UCSD-AML1 (cell line): ENCODE measurements around the gene MAPK10.

ENCODE experiments used
- DNase-seq: peaks from one replicate; lab custom pipeline; 2025; ENCODE audit not compliant: unreplicated experiment; lab: John Stamatoyannopoulos, UW

Gene MAPK10

DNA sequence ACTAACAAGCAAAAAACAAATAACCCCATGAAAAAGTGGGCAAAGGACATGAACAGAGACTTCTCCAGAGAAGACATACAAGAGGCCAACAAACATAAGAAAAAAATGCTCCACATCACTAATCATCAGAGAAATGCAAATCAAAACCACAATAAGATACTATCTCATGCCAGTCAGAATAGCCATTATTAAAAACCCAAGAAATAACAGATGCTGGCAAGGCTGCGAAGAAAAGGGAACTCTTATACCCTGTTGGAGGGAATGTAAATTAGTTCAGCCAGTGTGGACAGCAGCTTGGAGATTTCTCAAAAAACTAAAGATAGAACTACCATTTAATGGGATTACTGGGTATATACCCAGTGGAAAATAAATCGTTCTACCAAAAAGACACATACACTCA, 79.6 kb downstream of the MAPK10 start:
- no peak for DNase-seq

GRCh38 chr4:86279293-86279960, 80.4 kb downstream of the MAPK10 start:
- no peak for DNase-seq

DNA sequence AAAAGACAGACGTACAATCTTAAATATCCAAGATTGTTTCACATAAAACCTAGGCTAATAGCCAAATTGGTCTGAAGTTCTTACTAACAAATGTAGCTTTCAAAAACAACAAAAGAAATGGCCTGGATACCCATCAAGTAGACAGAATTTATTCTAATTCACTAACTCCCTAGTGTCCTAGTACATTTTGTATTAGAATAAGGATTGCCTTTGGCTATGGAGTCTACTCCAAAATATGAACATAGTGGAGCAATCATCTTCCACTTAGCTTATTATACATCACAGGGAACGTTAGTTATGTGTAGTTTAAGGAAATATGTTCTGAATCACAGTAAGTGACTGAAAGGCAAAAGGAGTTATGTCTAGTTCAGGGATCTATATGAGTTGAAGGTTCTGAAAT, 81.7 kb downstream of the MAPK10 start:
- DNase-seq, result no peak

- no peak for DNase-seq
Measured at GRCh38 chr4:86274642-86275041, 85.2 kb downstream of the MAPK10 start.

DNA sequence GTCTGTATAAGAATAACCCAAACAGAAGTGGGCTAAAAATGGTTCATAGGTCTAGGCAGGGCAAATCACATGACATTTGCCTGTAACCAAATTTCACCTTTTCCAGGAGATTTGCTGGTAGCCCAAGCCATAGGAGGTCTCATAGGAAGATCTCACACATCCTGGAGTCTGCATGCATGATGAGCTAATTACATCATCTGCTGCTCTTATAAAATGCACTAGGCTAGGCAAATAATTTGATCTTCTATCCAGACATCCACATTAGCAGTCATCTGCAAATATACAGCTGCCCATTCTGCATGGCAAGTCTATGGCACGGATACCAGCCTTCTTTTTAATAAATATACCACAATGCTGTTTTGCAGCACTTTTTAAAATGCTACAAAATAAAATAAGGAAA, 87.2 kb downstream of the MAPK10 start:
- DNase-seq, result no peak

DNA sequence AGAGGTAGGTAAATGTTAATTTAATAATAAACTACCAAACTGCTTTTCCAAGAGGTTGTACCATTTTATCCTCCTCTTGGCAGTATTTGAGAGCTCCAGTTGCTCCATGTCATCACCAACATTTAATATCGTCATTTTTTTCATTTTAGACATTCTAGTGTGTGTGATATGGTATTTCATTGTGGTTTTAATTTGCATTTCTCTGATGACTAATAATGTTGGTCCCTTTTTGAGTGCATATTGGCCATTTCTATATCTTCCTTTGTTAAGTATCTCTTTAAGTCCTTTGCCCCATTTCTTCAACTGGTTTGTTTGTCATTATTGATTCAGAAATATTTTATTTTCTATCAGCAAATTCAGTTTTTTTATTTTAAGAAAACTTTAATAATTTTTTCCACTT, 88.8 kb downstream of the MAPK10 start:
- DNase-seq, result no peak

- no peak for DNase-seq
Measured at GRCh38 chr4:86269354-86269753, 90.5 kb downstream of the MAPK10 start.

- no peak for DNase-seq
Measured at GRCh38 chr4:86264241-86264640, 95.6 kb downstream of the MAPK10 start.

- DNase-seq, result no peak
Measured at GRCh38 chr4:86261636-86262035, 98.2 kb downstream of the MAPK10 start.

GRCh38 chr4:86256086-86256485, 103.8 kb downstream of the MAPK10 start:
- DNase-seq, result no peak

GRCh38 chr4:86250619-86251018, 109.2 kb downstream of the MAPK10 start:
- no peak for DNase-seq

DNA sequence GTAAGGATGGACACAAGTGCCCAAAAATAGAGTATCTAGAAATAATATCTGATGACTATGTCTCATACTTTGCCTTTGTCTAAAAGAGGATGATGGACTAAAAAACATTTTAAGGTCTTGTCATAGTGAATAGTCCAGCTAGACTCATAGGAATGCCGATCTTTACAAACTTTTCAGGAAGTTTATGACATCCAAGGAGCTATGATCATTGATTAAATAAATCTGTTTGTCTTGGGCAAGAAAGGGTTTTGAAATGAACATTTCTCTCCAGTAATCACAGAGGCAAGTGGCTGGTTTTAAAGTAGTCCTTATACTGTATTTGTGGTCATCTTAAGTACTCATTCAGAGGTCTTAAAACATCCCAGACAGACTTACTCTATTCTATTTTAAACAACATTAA, 109.8 kb downstream of the MAPK10 start:
- no peak for DNase-seq

GRCh38 chr4:86249074-86249473, 110.8 kb downstream of the MAPK10 start:
- DNase-seq, result no peak

DNA sequence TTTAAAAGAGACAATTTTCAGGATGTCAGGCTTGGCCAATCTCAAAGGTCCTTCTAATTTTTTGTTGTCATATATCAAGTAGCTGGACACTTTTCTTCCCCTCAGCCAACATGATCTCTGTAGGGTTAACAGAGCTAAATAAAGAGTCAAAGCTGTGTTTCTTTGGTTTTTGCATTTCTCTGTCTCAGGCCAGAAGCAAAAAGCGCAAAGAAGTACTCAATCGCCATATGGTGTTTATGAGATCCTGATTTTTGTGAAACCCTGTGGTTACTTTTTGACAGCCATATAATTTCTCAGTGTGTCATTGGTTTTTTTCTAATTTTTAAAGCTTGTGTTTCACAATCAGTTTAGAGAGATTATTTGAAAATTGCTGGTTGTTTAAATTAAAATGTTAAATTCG, 111.9 kb downstream of the MAPK10 start:
- DNase-seq, result no peak

DNA sequence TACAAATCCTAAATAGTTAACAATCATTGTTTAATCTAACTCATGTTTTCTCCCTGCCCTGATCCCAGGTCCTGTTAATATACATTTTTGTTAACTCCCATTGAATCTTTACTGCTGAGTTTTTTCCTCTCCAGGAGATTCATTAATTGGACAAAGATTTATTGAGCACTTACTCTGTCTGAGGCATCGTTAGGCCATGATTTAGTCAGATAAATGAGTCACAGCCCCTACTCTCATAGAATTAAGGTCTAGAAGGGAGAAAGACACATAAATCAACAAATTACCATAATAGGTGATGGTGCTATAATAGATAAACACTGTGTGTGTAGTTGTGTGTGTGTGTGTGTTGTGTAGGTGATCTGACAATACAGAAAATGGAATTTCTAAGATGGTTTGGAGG, 112.5 kb downstream of the MAPK10 start:
- DNase-seq, result no peak

GRCh38 chr4:86243750-86244149, 116.1 kb downstream of the MAPK10 start:
- DNase-seq, result no peak

DNA sequence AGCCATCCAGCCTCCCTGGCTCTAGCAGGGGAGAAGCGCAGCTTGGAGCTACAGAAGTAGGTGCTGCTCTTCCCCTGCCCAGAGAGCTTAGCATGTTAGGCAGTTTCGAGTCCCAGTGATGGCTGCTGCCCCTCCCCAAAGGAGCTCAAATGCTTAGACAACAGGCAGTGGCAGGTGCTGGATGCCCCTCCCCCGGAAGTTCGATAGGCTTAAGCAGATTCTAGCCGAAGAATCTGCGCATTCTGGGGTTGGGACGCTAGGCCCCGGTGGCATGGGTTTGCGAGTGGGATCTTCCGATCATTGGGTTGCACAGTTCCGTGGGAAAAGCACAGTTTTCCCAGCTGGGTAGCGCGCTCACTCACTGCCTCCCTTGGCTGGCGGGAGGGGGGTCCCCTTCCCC, 117.2 kb downstream of the MAPK10 start:
- DNase-seq, result no peak

DNA sequence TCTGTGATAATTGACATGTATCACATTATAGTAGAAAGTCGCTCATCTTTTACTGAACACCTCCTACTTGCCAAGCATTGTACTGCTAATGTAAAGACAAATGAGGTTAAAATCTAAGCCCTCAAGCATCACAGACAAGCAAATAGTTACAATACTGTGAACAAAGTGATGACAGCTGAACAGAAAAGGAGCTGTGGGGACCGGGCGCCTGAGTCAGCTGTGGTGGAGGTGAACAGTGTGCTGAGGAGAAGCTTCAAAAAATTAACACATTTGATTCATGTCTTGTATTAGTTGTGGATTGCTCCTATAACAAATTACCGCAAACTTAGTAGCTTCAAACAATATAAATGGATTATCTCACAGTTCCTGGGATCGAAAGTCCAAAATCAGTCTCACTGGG, 124.3 kb downstream of the MAPK10 start:
- no peak for DNase-seq

- DNase-seq, result no peak
Measured at GRCh38 chr4:86233681-86234080, 126.2 kb downstream of the MAPK10 start.

DNA sequence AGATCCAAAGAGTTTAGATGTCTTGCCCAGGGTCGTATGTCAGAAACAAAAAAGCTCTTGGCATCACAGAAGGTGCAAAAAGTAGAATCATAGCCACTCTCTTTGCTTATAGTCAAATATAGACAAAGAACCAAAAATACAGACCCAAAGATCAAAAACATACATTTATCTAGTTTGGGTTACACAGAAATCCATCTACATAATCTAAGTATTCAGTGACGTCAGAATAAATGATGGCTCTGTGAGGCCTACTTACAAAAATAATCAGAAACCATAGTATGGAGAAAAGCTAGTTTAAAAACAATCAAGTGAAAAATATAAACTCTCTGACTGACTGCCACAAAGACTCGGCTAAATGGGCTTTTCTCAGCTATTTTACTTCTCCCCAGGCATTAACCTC, 126.8 kb downstream of the MAPK10 start:
- no peak for DNase-seq

DNA sequence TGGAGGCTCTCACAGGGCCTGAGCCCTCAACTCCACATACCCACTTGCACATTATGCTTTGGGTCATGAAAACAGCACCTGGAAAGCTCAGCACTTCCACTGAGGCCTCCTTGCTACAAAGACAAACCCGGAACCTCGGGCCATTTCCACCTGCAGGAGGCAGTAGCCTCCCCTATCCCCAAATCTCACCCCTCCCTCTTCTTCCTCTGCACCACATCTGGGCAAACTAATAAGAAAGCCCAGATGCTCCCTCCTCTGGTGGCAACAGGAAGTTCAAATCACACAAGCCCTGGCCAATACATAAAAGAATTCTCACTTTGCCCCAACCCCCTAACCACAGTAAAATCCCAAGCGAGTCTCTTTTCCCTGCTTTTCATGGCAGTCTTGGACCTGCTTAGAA, 136.4 kb downstream of the MAPK10 start:
- peak; percentile 40 for DNase-seq

DNA sequence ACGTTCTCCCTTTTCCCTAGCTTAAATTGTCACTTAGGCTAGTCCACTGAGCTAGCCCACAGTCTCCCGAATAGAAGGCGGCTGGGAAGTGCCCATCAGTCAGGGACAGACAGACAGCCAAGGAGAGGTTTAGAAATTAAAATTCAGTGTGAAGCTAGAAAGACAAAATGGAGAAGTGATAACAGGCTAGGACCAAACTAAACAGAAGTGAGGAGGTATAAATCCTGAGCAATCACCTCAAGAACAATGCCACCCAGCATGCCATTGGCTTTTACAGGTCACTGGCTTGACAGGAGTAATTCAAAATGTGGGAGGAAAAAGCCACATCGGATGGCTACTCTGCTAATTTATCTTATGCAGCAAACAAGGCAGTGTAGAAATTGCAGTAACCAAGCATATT, 138.9 kb downstream of the MAPK10 start:
- no peak for DNase-seq

DNA sequence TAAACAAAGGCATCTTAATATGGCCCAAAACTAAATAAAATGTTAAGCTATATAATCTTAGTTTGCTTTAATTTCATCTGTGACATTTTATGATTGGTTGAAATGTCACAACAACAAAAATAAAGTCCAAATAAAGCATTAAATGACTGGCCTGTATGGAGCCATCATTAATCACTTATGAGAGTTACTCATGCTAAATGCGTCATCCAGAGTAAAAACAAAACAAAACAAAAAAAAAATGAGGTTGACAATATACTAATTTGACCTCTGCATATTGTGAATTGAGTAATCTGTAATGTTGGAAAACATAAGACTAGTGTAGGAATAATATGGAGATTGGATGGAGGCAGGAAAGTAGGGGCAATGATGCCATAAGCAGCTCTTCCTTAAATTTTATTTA, 139.7 kb downstream of the MAPK10 start:
- DNase-seq, result no peak
